Endothelial cell of umbilical vein (primary cell): Measurements from ENCODE around the gene TEX19. TPM values are rescaled to one million over a fixed set of nuclear protein-coding genes. Genes with fewer than 3 reads are reported as not detected.

Experiments used
- BruUV-seq: library from RNA; stranded (reverse); fragments of 400-500 nt; replicated peaks from 2 replicates; lab custom pipeline; 2021; lab: Mats Ljungman, UMichigan
- CTCF ChIA-PET: fragments of 300-600, 350-600 bp; sonication (Branson Sonifier 250); formaldehyde crosslinking; loops from one replicate; lab custom pipeline; 2021; ENCODE audit warnings: antibody characterized with exemption, inconsistent platforms; lab: Charles Lee
- POLR2A ChIA-PET: fragments of 300-600, 350-600 bp; sonication (Branson Sonifier 250); formaldehyde crosslinking; loops from one replicate; lab custom pipeline; 2021; ENCODE audit warnings: antibody characterized with exemption, inconsistent platforms; lab: Charles Lee
- DNase-seq: peaks from one replicate; pipeline ENCODE4 v3.0.0-alpha.2; 2011; ENCODE audit warnings: low read depth, low spot score
- FAIRE-seq: peaks from 2 replicates; lab custom pipeline; 2011; peaks lifted over from hg19 to GRCh38; lab: Jason Lieb, UNC
- H2AFZ ChIP-seq: 2 replicates; pipeline ENCODE4 v1.6.0; 2012; ENCODE audit warnings: low read depth, low read length, control low read depth, inconsistent platforms
- H3K27ac ChIP-seq: 2 replicates; pipeline ENCODE4 v1.5.1; 2011; ENCODE audit warnings: low read depth, mild to moderate bottlenecking, control low read depth, low read length, moderate library complexity; ENCODE audit not compliant: insufficient read depth
- H3K27me3 ChIP-seq, 2 experiments: 2 replicates each; pipeline versions ENCODE4 v1.6.0 to v1.6.1; 2011; ENCODE audit warnings: low read length in 2 of 2, mixed read lengths in 1 of 2; ENCODE audit not compliant: control insufficient read depth in 2 of 2, insufficient read depth in 2 of 2
- H3K36me3 ChIP-seq, 2 experiments: 2 replicates in 1 of 2; 3 replicates in 1 of 2; pipeline ENCODE4 v1.5.1; 2011; ENCODE audit warnings: low read length in 2 of 2, mild to moderate bottlenecking in 1 of 2, moderate library complexity in 1 of 2; ENCODE audit not compliant: control insufficient read depth in 2 of 2, insufficient read depth in 2 of 2; ENCODE audit errors: extremely low read depth in 1 of 2
- H3K4me1 ChIP-seq: 3 replicates; pipeline ENCODE4 v1.5.1; 2011; ENCODE audit warnings: mild to moderate bottlenecking, low read length; ENCODE audit not compliant: control insufficient read depth, insufficient read depth; ENCODE audit errors: extremely low read depth
- H3K4me2 ChIP-seq: 2 replicates; pipeline ENCODE4 v1.6.1; 2011; ENCODE audit warnings: low read length, control low read depth, mixed read lengths; ENCODE audit not compliant: insufficient read depth
- H3K4me3 ChIP-seq, 3 experiments: fragments of 200-600 bp in 1 of 3; sonication (generic), shearing (Covaris generic) in 1 of 3; replicated peaks in 1 of 3; 2 replicates each; pipeline ENCODE4 v1.5.1; 2011 to 2016; ENCODE audit warnings: control low read depth in 3 of 3, low read length in 3 of 3, mild to moderate bottlenecking in 2 of 3, inconsistent platforms in 1 of 3, low read depth in 1 of 3, moderate library complexity in 1 of 3; ENCODE audit not compliant: insufficient read depth in 1 of 3
- H3K79me2 ChIP-seq: 2 replicates; pipeline ENCODE4 v1.6.0; 2012; ENCODE audit warnings: low read length, inconsistent platforms; ENCODE audit not compliant: control insufficient read depth, insufficient read depth
- H3K9ac ChIP-seq: replicated peaks from 2 replicates; pipeline ENCODE3; 2011; ENCODE audit warnings: low read length, control low read depth; ENCODE audit not compliant: insufficient read depth; ENCODE audit errors: extremely low read depth
- H3K9me1 ChIP-seq: replicated peaks from 3 replicates; pipeline ENCODE4 v1.6.0; 2011; ENCODE audit warnings: mild to moderate bottlenecking, low read length; ENCODE audit not compliant: control insufficient read depth, insufficient read depth; ENCODE audit errors: extremely low read depth
- H3K9me3 ChIP-seq: replicated peaks from 2 replicates; pipeline ENCODE4 v1.5.1; 2012; ENCODE audit warnings: low read length, inconsistent platforms; ENCODE audit not compliant: control insufficient read depth, insufficient read depth
- H4K20me1 ChIP-seq: replicated peaks from 2 replicates; pipeline ENCODE3; 2011; ENCODE audit warnings: mild to moderate bottlenecking, low read length; ENCODE audit not compliant: control insufficient read depth, insufficient read depth; ENCODE audit errors: extremely low read depth
- CTCF ChIP-seq, 2 donors: IDR thresholded peaks; 1 replicate in 1 of 2; 2 replicates in 1 of 2; pipeline ENCODE4 v1.5.1; 2011; ENCODE audit warnings: low read length in 2 of 2, mild to moderate bottlenecking in 2 of 2, moderate library complexity in 2 of 2, control low read depth in 1 of 2, inconsistent platforms in 1 of 2, low read depth in 1 of 2; ENCODE audit not compliant: insufficient read depth in 1 of 2; ENCODE audit errors: extremely low read depth in 1 of 2
- EZH2 ChIP-seq: IDR thresholded peaks from 2 replicates; pipeline ENCODE4 v1.6.1; 2012; ENCODE audit warnings: borderline replicate concordance, low read depth, mild to moderate bottlenecking, moderate library complexity, low read length, inconsistent platforms; ENCODE audit not compliant: severe bottlenecking
- FOS ChIP-seq: IDR thresholded peaks from 2 replicates; pipeline ENCODE4 v1.6.1; 2011; ENCODE audit warnings: mild to moderate bottlenecking, low read length, moderate library complexity, borderline replicate concordance; ENCODE audit not compliant: insufficient read depth
- GATA2 ChIP-seq: IDR thresholded peaks from 2 replicates; pipeline ENCODE4 v1.7.0; 2011; ENCODE audit warnings: low read depth, mild to moderate bottlenecking, moderate library complexity, mixed read lengths, low read length; ENCODE audit not compliant: insufficient read length, insufficient read depth
- JUN ChIP-seq: IDR thresholded peaks from 2 replicates; pipeline ENCODE4 v1.6.1; 2011; ENCODE audit warnings: borderline replicate concordance, low read depth; ENCODE audit not compliant: insufficient read length, insufficient read depth
- MAX ChIP-seq: IDR thresholded peaks from 2 replicates; pipeline ENCODE4 v1.6.1; 2011; ENCODE audit not compliant: insufficient read depth, insufficient read length
- MYC ChIP-seq: IDR thresholded peaks from one replicate; pipeline ENCODE4 v1.6.1; 2011; ENCODE audit warnings: mild to moderate bottlenecking, low read depth, low read length
- POLR2A ChIP-seq: IDR thresholded peaks from 2 replicates; pipeline ENCODE4 v1.6.1; 2012; ENCODE audit warnings: low read depth, mild to moderate bottlenecking, control low read depth, low read length
- POLR2AphosphoS5 ChIP-seq: IDR thresholded peaks from 2 replicates; pipeline ENCODE4 v1.6.1; 2012; ENCODE audit warnings: low read depth, mild to moderate bottlenecking, control low read depth, low read length, moderate library complexity; ENCODE audit not compliant: insufficient read depth
- dilution Hi-C: fragments of 300-500 bp; cut with MboI; formaldehyde crosslinking; loops from one replicate; pipeline ENCODE4 v1.15.0; 2019; ENCODE audit warnings: low sequenced_read_pairs; ENCODE audit not compliant: extremely low pct_ligation_motif_present
- intact Hi-C: fragments of 100-400 bp; cut with micrococcal nuclease; formaldehyde crosslinking; loops from one replicate; pipeline ENCODE4 v1.10.0; 2022
- polyA plus RNA-seq, 4 experiments: library from polyadenylated mRNA; depleted of rRNA in 3 of 4; stranded (reverse) in 3 of 4; unstranded in 1 of 4; fragments of >200 nt; gene quantifications; 2 replicates each; pipeline versions ENCODE4 v1.2.1 to v1.2.3, GENCODE V29; 2011 to 2012; ENCODE audit warnings: missing spikeins in 1 of 4
- total RNA-seq: library from RNA; stranded (reverse); gene quantifications from 2 replicates; pipeline ENCODE4 v1.2.3, GENCODE V29; 2021

TEX19 gene
- total and polyA plus RNA-seq, 2 donors (not counting 3 experiments of a cell fraction or from before 2014, with no cell fraction given), result 0.06 TPM; not detected in 1

GRCh38 chr17:82330322-82331239 lies 28.5 kb upstream of the TEX19 start:
- no peaks in the 10 kb centered on the region for H3K79me2 ChIP-seq
- intact Hi-C loops (no loop called here), dilution Hi-C loops (no loop called here)
- no peak overlapping the region for H3K27ac ChIP-seq
- H4K20me1 ChIP-seq, result no peaks in the 10 kb centered on the region
- ChIA-PET CTCF (interaction anchor here (1.1 kb wide), 2 partner anchors 9 kb away, joined by 3 read pairs; no protein-coding TSS in a partner anchor), POLR2A (interaction anchor here (0.9 kb wide), 1 partner anchor 8 kb away, joined by 3 read pairs; no protein-coding TSS in a partner anchor)
- no peak overlapping the region for H3K4me2 ChIP-seq
- no peaks in the 10 kb centered on the region for H3K9me1 ChIP-seq
- no peaks in the 10 kb centered on the region for H3K36me3 ChIP-seq
- FAIRE-seq, result no peak
- no peak overlapping the region for H3K9ac ChIP-seq
- no peaks in the 10 kb centered on the region for H3K9me3 ChIP-seq
- peak; percentile 23 for DNase-seq
- H3K4me1 ChIP-seq, result peaks cover 9% of the 10 kb centered on the region
- H3K27me3 ChIP-seq, result peaks cover 0 to 2% of the 10 kb centered on the region in 2 experiments
- no peak overlapping the region for H3K4me3 ChIP-seq
- TF ChIP-seq FOS, result no peak
- TF ChIP-seq GATA2, result no peak
- TF ChIP-seq JUN, result no peak
- no peak for TF ChIP-seq EZH2
- TF ChIP-seq POLR2AphosphoS5, result no peak
- TF ChIP-seq POLR2A, result no peak
- no peak for TF ChIP-seq CTCF (IDR thresholded peaks at IDR 0.05; ENCODE audit: extremely low read depth in 1 of 2, insufficient read depth in 1 of 2, low read depth in 1 of 2, low read length in 2 of 2)
- no peak for TF ChIP-seq MAX
- no peak for TF ChIP-seq MYC
- no TSS peak for BruUV-seq
- H2AFZ ChIP-seq, result no peak overlapping the region
